ENCODE results near the gene MPG. TPM values are rescaled to one million over a fixed set of nuclear protein-coding genes. Genes with fewer than 3 reads are reported as not detected.

Gene MPG
- total RNA-seq, 4 donors from 2014 or later = 70.2 to 120 (median 106) TPM

- Histone ChIP-seq H3K27ac (replicated peaks in 1 of 4) (no peak overlapping the region), H3K4me1 (peaks cover 0 to 7% (median 2%) of the 10 kb centered on the region in 4 donors), H3K27me3 (no peaks in the 10 kb centered on the region), H3K9me3 (no peaks in the 10 kb centered on the region), H3K36me3 (peaks cover 71 to 100% (median 97%) of the 10 kb centered on the region in 4 donors), H3K4me3 (no peak overlapping the region)
- intact Hi-C loops (cut with DNase I) = no loop called here
- no peak for DNase-seq (ENCODE audit: extremely low spot score)
- WGBS = 75% methylated on average over 8 of the region's 11 CpGs
- TF ChIP-seq POLR2A (IDR thresholded peaks at IDR 0.05; ENCODE audit: low read depth) = no peak
- no peak for TF ChIP-seq POLR2AphosphoS5 (IDR thresholded peaks at IDR 0.05)
- no peak for TF ChIP-seq EP300 (IDR thresholded peaks at IDR 0.05)
- TF ChIP-seq CTCF (IDR thresholded peaks at IDR 0.05) = no peak
These were observed 17.9 kb upstream of the MPG start for GRCh38 chr16:60166-60565.

- 87% methylated on average over 68 of the region's 89 CpGs for WGBS
- intact Hi-C loops (cut with DNase I) = no loop called here
- Histone ChIP-seq H3K27me3 (no peaks in the 10 kb centered on the region), H3K9me3 (no peaks in the 10 kb centered on the region), H3K27ac (replicated peaks in 1 of 4) (no peak overlapping the region), H3K36me3 (peaks cover 63 to 91% (median 88%) of the 10 kb centered on the region in 4 donors), H3K4me1 (peaks cover 8 to 17% (median 12%) of the 10 kb centered on the region in 4 donors), H3K4me3 (no peak overlapping the region)
- no peak for TF ChIP-seq POLR2AphosphoS5 (IDR thresholded peaks at IDR 0.05)
- TF ChIP-seq POLR2A (IDR thresholded peaks at IDR 0.05; ENCODE audit: low read depth) = no peak
- no peak for TF ChIP-seq CTCF (IDR thresholded peaks at IDR 0.05)
- TF ChIP-seq EP300 (IDR thresholded peaks at IDR 0.05) = no peak
- DNase-seq (ENCODE audit: extremely low spot score) = no peak
These were observed 16.8 kb upstream of the MPG start for GRCh38 chr16:60929-61878.

GRCh38 chr16:61879-62281 lies 16.1 kb upstream of the MPG start:
- Histone ChIP-seq H3K4me3 (no peak overlapping the region), H3K9me3 (no peaks in the 10 kb centered on the region), H3K36me3 (peaks cover 56 to 84% (median 81%) of the 10 kb centered on the region in 4 donors), H3K27ac (replicated peaks in 1 of 4) (no peak overlapping the region), H3K4me1 (peaks cover 15 to 24% (median 19%) of the 10 kb centered on the region in 4 donors), H3K27me3 (no peaks in the 10 kb centered on the region)
- TF ChIP-seq CTCF (IDR thresholded peaks at IDR 0.05) (no peak), POLR2AphosphoS5 (IDR thresholded peaks at IDR 0.05) (no peak), EP300 (IDR thresholded peaks at IDR 0.05) (no peak), POLR2A (IDR thresholded peaks at IDR 0.05; ENCODE audit: low read depth) (no peak)
- 90% methylated on average over 18 of the region's 32 CpGs for WGBS
- no peak for DNase-seq (ENCODE audit: extremely low spot score)
- intact Hi-C loops (cut with DNase I) = no loop called here

- Histone ChIP-seq H3K27ac (replicated peaks in 1 of 4) (no peak overlapping the region), H3K4me3 (no peak overlapping the region), H3K36me3 (peaks cover 51 to 79% (median 76%) of the 10 kb centered on the region in 4 donors), H3K9me3 (no peaks in the 10 kb centered on the region), H3K4me1 (peaks cover 20 to 29% (median 24%) of the 10 kb centered on the region in 4 donors), H3K27me3 (no peaks in the 10 kb centered on the region)
- DNase-seq (ENCODE audit: extremely low spot score) = no peak
- no peak for TF ChIP-seq POLR2AphosphoS5 (IDR thresholded peaks at IDR 0.05)
- no peak for TF ChIP-seq EP300 (IDR thresholded peaks at IDR 0.05)
- 93% methylated on average over 18 of the region's 34 CpGs for WGBS
- intact Hi-C loops (cut with DNase I) = no loop called here
These were observed 15.6 kb upstream of the MPG start for GRCh38 chr16:62283-62967.

GRCh38 chr16:62968-63391 lies 15.0 kb upstream of the MPG start:
- Histone ChIP-seq H3K4me3 (no peak overlapping the region), H3K4me1 (peaks cover 25 to 32% (median 29%) of the 10 kb centered on the region in 4 donors), H3K27me3 (no peaks in the 10 kb centered on the region), H3K36me3 (peaks cover 51 to 73% (median 70%) of the 10 kb centered on the region in 4 donors), H3K9me3 (no peaks in the 10 kb centered on the region), H3K27ac (replicated peaks in 1 of 4) (no peak overlapping the region)
- no peak for DNase-seq (ENCODE audit: extremely low spot score)
- WGBS = 97% methylated on average over 19 of the region's 21 CpGs
- intact Hi-C loops (cut with DNase I) = no loop called here
- TF ChIP-seq POLR2AphosphoS5 (IDR thresholded peaks at IDR 0.05) (no peak), EP300 (IDR thresholded peaks at IDR 0.05) (no peak), POLR2A (IDR thresholded peaks at IDR 0.05; ENCODE audit: low read depth) (no peak), CTCF (IDR thresholded peaks at IDR 0.05) (no peak)

Measured in esophagus muscularis mucosa (tissue), 4 donors.